Brain microvascular endothelial cell (primary cell): Measurements from ENCODE around the gene SLC15A4.
"Not testable (repeated sequence)": the region's sequence is repeated elsewhere in the genome, so short reads cannot be mapped to it uniquely, and the experiment has no call there.

Experiments used
- DNase-seq: peaks from one replicate; pipeline ENCODE4 v3.0.0-alpha.2; 2020
- H3K27ac ChIP-seq: fragments of 250-450 bp; sonication (Bioruptor Pico); 2 replicates; pipeline ENCODE4 v1.5.1; 2020; ENCODE audit warnings: mild to moderate bottlenecking, moderate library complexity
- H3K27me3 ChIP-seq: fragments of 250-450 bp; sonication (Bioruptor Pico); replicated peaks from 2 replicates; pipeline ENCODE4 v1.5.1; 2020; ENCODE audit warnings: mild to moderate bottlenecking
- H3K36me3 ChIP-seq: fragments of 250-450 bp; sonication (Bioruptor Pico); replicated peaks from 2 replicates; pipeline ENCODE4 v1.5.1; 2020; ENCODE audit warnings: mild to moderate bottlenecking
- H3K4me3 ChIP-seq: 2 replicates; pipeline ENCODE4 v1.5.1; 2011; ENCODE audit warnings: low read depth, mild to moderate bottlenecking, control low read depth, low read length, moderate library complexity
- CTCF ChIP-seq: IDR thresholded peaks from 2 replicates; pipeline ENCODE4 v1.5.1; 2011; ENCODE audit warnings: low read depth, mild to moderate bottlenecking, moderate library complexity, low read length, control low read depth, inconsistent platforms; ENCODE audit errors: missing control alignments
- in situ Hi-C: cut with HindIII; loops from 2 replicates; pipeline ENCODE4 v1.10.0; 2017; ENCODE audit warnings: low sequenced_read_pairs, low pct_ligation_motif_present

Gene SLC15A4

GRCh38 chr12:128848371-128848770 lies 24.6 kb upstream of the SLC15A4 start:
- Histone ChIP-seq H3K27ac (no peak overlapping the region), H3K27me3 (peaks cover 6% of the 10 kb centered on the region), H3K4me3 (no peak overlapping the region), H3K36me3 (no peaks in the 10 kb centered on the region)
- in situ Hi-C loops = no loop called here
- no peak for DNase-seq
- no peak for TF ChIP-seq CTCF

- H3K36me3 ChIP-seq, DNase-seq, in situ Hi-C loops, H3K4me3 ChIP-seq, H3K27me3 ChIP-seq, H3K27ac ChIP-seq: not testable (repeated sequence)
These were observed 22.9 kb upstream of the SLC15A4 start for GRCh38 chr12:128846671-128847070.

GRCh38 chr12:128844031-128844635 lies 20.4 kb upstream of the SLC15A4 start:
- Histone ChIP-seq H3K4me3 (no peak overlapping the region), H3K36me3 (no peaks in the 10 kb centered on the region), H3K27ac (no peak overlapping the region), H3K27me3 (no peaks in the 10 kb centered on the region)
- no peak for DNase-seq
- in situ Hi-C loops = no loop called here
- TF ChIP-seq CTCF = no peak

GRCh38 chr12:128843538-128843937 lies 19.8 kb upstream of the SLC15A4 start:
- no peak overlapping the region for H3K4me3 ChIP-seq
- TF ChIP-seq CTCF = no peak
- no peaks in the 10 kb centered on the region for H3K36me3 ChIP-seq
- no peak overlapping the region for H3K27ac ChIP-seq
- no peaks in the 10 kb centered on the region for H3K27me3 ChIP-seq
- in situ Hi-C loops = no loop called here
- no peak for DNase-seq

- in situ Hi-C loops = no loop called here
- no peak for TF ChIP-seq CTCF
- H3K27ac ChIP-seq = no peak overlapping the region
- no peaks in the 10 kb centered on the region for H3K36me3 ChIP-seq
- no peaks in the 10 kb centered on the region for H3K27me3 ChIP-seq
- no peak overlapping the region for H3K4me3 ChIP-seq
- DNase-seq = no peak
These were observed 18.8 kb upstream of the SLC15A4 start for GRCh38 chr12:128842579-128842978.

GRCh38 chr12:128840862-128841468 lies 17.2 kb upstream of the SLC15A4 start:
- H3K36me3 ChIP-seq = no peaks in the 10 kb centered on the region
- in situ Hi-C loops = no loop called here
- no peak for TF ChIP-seq CTCF
- DNase-seq = no peak
- H3K27ac ChIP-seq = no peak overlapping the region
- H3K27me3 ChIP-seq = no peaks in the 10 kb centered on the region
- H3K4me3 ChIP-seq = no peak overlapping the region

- in situ Hi-C loops, H3K27ac ChIP-seq: not testable (repeated sequence)
These were observed 16.1 kb upstream of the SLC15A4 start for GRCh38 chr12:128839885-128840284.

More at GRCh38 chr12:128839885-128840284, 16.1 kb upstream of the SLC15A4 start:
- not testable (repeated sequence) for DNase-seq, H3K27me3 ChIP-seq, H3K36me3 ChIP-seq, H3K4me3 ChIP-seq
